Stimulated activated CD4-positive, alpha-beta T cell treated with anti-CD3 and anti-CD28 coated beads, Interleukin-1b, Interleukin-23, amount 100 ng/mL, for 48 hours (primary cell): ENCODE results near the gene C1RL.
"Not testable (repeated sequence)": the region's sequence is repeated elsewhere in the genome, so short reads cannot be mapped to it uniquely, and the experiment has no call there.

ENCODE experiments used
- DNase-seq: peaks from one replicate; pipeline ENCODE4 v3.0.0-alpha.2; 2020

C1RL gene

GRCh38 chr12:7059780-7060179 is 49.2 kb downstream of the C1RL start:
- no peak for DNase-seq

GRCh38 chr12:7058850-7059395 is 50.1 kb downstream of the C1RL start:
- DNase-seq: no peak

- DNase-seq: no peak
Observed at GRCh38 chr12:7058163-7058845, 50.7 kb downstream of the C1RL start.

GRCh38 chr12:7055736-7056135 is 53.3 kb downstream of the C1RL start:
- DNase-seq: not testable (repeated sequence)

GRCh38 chr12:7054925-7055324 is 54.1 kb downstream of the C1RL start:
- no peak for DNase-seq

- DNase-seq: not testable (repeated sequence)
Observed at GRCh38 chr12:7049973-7050372, 59.0 kb downstream of the C1RL start.

GRCh38 chr12:7049445-7049951 is 59.5 kb downstream of the C1RL start:
- DNase-seq: not testable (repeated sequence)

GRCh38 chr12:7047306-7047705 is 61.7 kb downstream of the C1RL start:
- no peak for DNase-seq

- no peak for DNase-seq
Observed at GRCh38 chr12:7046383-7047105, 62.5 kb downstream of the C1RL start.

GRCh38 chr12:7045913-7046312 is 63.1 kb downstream of the C1RL start:
- no peak for DNase-seq
